GM21529 (cell line): Measurements from ENCODE around the gene FAM13C.

Experiments
- ATAC-seq: cut with Tn5 transposase; IDR thresholded peaks from one replicate; pipeline ENCODE4 v1.9.1; 2021; ENCODE audit not compliant: unreplicated experiment

The FAM13C gene

DNA sequence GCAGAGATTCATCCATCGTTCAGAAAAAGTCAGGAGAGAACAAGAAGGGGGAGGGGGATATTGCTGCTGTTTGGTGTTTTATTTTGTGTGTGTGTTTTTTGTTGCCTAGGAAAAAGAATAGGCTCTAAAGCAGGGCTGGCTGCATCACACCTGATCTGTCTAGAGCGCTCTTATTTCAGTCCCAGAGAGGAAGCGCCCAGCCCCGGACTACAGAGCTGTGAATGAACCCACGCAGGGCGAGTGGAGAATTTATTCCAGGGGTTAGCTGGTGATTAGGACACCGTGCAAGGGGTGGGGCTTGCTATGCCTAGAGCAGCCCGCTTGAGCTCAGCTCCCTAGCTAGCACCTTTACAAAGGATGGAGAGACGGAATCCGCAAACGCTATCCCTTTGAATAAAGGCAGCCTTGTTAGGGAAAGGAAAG is 621 bp upstream of the FAM13C start:
- no peak for ATAC-seq

DNA sequence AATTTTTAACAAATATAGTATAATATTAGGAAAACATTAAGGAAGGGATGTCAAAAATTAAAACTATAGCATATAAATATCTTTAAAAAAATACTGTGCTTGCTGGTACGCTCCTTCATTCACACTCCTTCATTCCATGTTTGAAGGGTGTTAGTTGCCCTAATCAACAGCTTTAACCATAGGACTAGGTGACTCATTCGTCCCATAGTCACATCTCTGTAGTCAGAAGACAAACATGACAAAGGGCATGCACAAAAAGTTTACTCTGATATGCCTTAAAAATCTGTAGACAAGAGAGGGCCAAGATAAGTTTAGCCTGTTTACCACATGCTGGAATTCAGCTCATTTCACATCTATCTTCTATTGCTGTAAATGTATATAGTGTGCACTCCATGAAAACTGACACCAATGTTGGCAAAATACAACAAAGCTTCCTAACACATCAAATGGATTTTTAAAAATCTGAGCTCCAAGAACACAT is 646 bp downstream of the FAM13C start:
- no peak for ATAC-seq

DNA sequence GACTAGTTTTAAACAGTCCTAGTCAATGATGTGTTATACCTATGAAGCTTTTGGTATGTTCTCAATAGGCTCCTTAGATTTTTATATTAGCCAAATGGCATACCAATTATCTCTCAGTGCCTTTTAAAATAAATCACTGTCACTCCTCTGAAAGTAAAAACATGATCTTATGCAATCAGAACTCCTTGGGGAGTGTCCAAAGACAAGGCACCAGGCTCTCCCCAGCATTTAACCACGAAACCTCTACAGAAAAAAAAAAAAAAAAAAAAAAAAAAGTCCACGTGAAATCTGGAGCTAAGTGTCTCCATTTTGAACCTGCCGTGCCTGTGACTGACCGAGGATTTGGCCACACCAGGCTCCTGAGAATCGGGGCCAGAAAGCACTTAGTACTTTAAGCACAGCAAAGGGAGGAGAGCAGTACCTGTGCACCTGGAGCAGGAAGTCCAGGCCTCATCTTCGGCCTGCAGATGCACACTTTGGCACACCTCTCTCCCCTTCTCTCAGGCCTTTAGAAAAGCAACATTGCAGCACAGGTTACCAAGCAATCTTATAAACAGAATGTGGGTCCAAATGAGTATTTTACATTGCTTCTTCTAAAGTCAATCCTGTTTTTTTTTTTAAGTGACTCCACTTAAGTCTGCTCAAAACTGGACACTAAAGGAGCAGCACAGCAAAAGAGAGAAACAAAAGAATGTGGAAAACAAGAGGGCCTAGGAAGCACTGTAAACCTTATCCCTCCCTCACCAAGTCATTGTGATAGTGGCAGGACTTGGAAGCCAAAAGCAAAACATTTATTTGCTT is 1.5 kb downstream of the FAM13C start:
- ATAC-seq = no peak

GRCh38 chr10:59358576-59358975 is 3.8 kb downstream of the FAM13C start:
- ATAC-seq = no peak

DNA sequence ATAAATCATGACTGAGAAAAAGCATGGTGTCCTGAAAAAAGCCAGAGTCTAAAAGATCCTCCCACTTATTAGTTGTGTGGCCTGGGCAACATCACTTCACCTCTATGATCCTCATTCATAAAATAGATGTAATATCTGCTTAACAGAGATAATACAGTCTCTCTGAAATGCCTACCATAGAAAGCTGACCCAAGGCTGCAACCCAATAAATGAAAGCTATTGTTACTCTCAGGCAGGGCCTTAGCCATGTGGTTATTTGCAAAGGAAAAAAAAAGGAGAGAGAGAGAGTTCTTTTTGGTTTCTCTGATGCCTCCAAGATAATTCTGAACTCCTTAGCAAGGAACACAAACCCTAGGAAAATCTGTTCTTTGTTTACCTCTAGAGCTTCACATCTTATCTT is 7.9 kb downstream of the FAM13C start:
- ATAC-seq = no peak

GRCh38 chr10:59350558-59350957 is 11.8 kb downstream of the FAM13C start:
- ATAC-seq = no peak

DNA sequence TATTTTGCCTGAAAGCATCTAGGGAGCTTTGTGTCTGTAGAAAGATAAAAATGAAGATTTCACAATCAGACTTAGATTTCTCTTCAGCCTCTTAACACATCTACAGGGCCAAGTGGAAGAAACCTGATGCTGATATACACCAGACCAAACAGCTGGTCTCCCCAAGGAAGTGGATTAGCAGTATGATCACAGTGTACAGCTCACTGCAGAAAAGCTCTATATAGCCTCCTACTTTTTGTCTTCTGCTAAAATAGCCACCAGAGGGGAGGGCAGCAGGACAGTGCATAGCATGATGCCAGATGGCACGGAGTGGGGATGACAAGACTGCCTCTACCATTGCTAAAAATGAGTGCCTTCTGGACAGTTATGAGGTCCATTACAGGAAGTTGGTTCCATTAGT is 16.0 kb downstream of the FAM13C start:
- ATAC-seq = no peak

- ATAC-seq = no peak
These were observed 19.6 kb downstream of the FAM13C start for GRCh38 chr10:59342723-59343122.

GRCh38 chr10:59342000-59342399 is 20.3 kb downstream of the FAM13C start:
- ATAC-seq = no peak

- no peak for ATAC-seq
These were observed 22.1 kb downstream of the FAM13C start for GRCh38 chr10:59340285-59340684.

- ATAC-seq = no peak
These were observed 23.0 kb downstream of the FAM13C start for GRCh38 chr10:59339351-59339750.

DNA sequence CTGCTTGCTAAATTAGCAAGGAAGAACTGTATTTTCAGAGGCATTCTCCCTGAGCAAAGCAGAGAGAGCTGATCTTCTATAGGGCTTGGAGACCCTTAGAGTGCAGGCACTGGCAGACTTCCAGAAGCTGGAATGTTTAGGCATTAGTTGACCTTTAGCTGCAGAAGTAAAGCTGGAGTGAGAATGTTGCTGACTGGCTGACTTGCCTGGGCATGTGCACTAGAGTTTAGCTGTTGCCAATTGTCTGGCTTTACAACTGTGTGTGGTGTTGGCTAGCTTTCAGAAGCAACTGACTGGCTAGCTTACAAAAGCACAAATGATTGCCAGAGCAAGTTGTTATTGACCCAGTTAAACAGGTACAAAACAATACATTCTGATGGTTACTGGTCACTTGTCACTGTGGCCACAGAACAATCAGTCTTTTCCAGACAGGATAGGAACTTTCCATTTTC is 25.1 kb downstream of the FAM13C start:
- no peak for ATAC-seq

GRCh38 chr10:59336632-59337031 is 25.7 kb downstream of the FAM13C start:
- ATAC-seq = no peak

GRCh38 chr10:59335497-59335896 is 26.9 kb downstream of the FAM13C start:
- no peak for ATAC-seq

GRCh38 chr10:59333701-59334100 is 28.6 kb downstream of the FAM13C start:
- ATAC-seq = no peak

DNA sequence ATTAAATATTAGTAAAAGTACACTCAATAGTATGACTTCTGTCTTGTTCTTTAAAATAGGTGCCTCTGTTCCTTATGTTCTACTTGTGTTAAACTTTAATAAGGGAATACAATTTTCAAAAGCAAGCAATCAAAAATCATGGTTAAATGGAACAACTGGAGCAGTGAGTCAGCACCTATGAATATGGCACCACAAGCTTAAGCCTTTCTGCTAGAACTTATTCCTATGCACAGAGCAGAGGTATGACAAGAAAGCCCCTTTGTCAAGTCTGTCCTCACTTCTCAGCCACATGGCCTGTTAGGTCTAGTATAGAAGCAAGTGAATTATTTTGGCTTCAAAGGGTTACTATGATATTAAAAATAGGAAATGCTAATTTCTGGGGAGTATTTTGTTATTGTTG is 29.8 kb downstream of the FAM13C start:
- ATAC-seq = no peak

- no peak for ATAC-seq
These were observed 30.7 kb downstream of the FAM13C start for GRCh38 chr10:59331661-59332060.

- ATAC-seq = no peak
These were observed 37.2 kb downstream of the FAM13C start for GRCh38 chr10:59325116-59325515.

DNA sequence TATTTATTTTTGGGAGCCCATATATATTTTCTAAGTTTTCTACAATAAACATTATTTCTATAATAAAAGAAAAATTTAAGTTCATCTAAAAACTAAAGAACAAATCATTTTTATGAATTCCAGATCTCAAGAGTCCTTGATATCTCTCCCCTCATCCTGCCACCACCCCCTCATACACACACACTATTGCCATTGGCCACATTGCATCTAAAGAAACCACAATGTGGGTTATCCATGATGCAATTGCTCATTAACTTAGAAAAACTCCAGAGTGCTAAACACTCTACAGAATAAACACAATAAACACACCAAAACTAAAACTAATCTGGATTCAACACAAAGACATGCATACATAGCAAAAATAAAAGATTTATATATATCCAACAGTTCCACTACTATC is 37.8 kb downstream of the FAM13C start:
- ATAC-seq = no peak

- ATAC-seq = no peak
These were observed 38.4 kb downstream of the FAM13C start for GRCh38 chr10:59323831-59324401.

DNA sequence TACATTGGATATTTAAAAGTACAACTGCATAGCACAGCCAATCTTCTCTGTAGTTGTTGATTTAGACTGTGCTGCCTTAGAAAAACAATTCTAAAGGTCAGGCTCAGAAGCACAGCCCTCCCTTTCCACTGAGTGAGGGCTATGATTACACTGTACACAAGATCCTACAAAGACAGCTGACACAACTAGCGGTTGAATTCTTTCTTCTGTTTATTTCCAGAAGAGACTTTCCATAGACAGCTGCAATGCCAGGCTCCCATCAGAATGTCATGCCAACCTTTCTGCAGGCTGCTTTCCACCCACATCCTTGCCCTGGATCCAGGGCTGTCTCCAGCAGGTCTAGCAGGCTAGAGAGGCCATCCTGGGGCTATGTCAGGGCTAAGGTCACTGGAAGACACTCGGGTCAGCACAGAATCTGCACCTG is 39.3 kb downstream of the FAM13C start:
- no peak for ATAC-seq

- no peak for ATAC-seq
These were observed 40.2 kb downstream of the FAM13C start for GRCh38 chr10:59322131-59322530.
